Measurements from ENCODE around the gene CEP350.
"Not testable (repeated sequence)": the region's sequence is repeated elsewhere in the genome, so short reads cannot be mapped to it uniquely, and the experiment has no call there.

Gene CEP350

DNA sequence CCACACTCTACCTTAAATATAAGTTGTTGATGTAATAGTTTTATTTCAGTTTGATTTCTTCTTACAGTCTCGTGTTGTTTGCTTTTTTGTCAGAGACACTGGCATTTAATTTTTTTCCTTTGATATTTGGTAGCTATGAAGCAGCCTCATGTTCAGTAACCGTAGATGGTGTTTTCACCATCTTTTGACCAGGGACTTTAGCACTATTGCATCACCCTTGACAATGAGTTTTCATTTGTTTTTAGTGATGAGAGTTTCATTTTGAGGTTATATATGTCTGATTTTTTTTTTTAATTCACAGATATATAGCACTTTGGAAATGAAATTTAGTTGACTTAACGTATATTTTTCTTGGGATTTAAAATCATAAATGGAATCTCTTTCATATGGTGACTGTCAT lies 36.2 kb downstream of the CEP350 start:
- DNase-seq: no peak

DNA sequence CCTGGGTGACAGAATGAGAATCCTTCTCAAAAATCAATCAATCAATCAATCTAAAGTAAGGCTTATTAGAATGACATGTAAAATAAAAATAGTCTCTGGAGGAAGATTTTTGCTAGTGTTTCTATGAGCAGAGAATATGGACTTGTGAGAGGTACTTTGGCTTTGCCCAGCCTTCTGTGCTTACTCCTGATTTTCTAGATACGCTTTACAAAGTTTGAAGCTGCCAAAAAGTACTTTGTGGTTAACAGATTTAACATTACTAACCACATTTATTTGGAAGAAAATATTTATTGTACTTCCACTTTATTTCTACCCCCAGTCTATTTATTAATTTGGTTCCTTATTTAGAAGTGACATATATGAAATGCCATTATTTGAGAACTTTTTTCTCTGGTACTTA lies 41.0 kb downstream of the CEP350 start:
- DNase-seq: no peak

- DNase-seq: no peak
Measured at GRCh38 chr1:179996099-179996498, 41.5 kb downstream of the CEP350 start.

DNA sequence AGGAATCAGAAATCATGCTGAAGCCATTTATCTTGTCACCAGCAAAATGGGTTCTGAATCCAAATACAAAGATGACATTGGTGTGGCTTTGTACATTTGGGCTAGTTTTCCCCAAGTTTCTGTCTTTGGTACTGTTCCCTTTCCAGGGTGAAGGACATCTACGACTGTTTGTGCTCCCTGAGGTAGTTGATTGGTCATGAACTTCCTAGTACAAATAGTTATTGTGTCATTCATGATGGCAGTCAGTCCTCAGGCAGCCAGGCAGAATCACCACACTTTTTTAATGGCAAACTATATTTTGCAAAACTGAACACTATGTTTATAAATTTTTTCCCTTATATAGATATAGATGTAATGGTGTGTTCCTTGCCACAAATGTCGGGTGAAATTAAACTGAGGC lies 46.0 kb downstream of the CEP350 start:
- DNase-seq: no peak

GRCh38 chr1:180002437-180002836 lies 47.8 kb downstream of the CEP350 start:
- no peak for DNase-seq

DNA sequence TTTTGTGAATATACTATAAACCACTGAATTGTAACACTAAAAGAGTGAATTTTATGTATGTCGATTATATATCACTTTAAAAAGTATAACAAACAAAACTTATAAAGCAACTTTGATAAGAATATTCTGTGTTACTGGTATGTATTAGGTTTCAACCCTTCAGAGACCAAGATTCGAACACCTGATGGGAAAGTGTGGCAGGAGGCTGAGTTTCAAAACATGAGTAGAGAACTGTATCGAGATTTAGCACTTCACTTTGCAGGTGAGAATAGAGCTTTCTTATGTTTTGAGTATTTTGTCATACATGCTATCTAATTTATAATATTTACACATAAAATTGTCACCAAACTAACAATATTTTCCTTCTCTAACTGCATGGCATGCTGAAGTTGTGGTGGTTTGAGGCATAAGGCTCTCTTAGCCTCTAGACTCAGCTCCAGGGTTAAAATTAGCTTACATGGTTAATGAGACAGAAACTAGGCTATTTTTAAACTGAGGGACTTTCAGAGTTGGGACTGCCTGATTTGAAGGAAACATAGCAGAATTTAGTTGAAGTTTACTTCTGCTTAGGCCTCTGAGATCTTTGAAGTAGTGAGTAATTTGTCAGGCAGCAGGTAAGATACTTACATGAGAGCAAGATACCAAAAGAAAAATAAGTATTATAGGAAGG lies 48.6 kb downstream of the CEP350 start:
- no peak for DNase-seq

GRCh38 chr1:180006762-180007161 lies 52.2 kb downstream of the CEP350 start:
- not testable (repeated sequence) for DNase-seq

GRCh38 chr1:180020017-180020416 lies 65.4 kb downstream of the CEP350 start:
- DNase-seq: no peak

DNA sequence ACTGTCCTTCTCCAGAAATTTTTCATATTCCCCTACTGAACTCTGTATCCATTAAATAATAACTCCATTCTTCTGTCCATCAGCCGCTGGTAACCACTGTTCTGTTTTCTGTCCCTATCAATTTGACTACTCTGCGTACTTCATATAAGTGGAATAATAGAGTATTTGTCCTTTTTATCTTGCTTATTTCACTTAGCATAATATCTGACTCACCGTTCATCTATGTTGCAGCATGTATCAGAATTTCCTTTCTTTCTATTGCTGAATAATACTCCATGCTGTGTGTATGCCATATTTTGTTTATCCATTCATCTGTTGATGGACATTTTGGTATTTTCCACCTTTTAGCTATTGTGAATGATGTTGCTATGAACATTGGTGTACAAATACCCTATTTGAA lies 71.9 kb downstream of the CEP350 start:
- DNase-seq: no peak

- no peak for DNase-seq
Measured at GRCh38 chr1:180027949-180028445, 73.4 kb downstream of the CEP350 start.

DNA sequence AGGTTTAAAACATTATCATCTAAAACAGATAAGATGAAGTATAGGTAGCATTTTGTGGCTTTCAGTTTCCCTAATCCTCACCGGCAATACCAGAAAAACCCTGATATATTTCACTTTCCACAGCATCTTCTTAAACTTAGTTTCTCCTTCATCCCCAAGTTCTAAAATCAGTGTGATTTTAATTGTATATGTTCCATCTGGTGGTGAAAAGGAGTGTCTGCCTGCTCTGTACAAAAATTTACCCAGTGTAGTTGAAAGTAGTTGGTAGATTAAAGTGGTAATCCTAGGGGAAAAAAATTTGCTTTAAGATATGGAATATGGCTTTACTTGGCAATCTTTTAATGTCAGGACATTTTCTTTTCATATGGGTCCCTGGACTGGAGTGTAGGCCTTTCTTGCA lies 74.3 kb downstream of the CEP350 start:
- DNase-seq: no peak

DNA sequence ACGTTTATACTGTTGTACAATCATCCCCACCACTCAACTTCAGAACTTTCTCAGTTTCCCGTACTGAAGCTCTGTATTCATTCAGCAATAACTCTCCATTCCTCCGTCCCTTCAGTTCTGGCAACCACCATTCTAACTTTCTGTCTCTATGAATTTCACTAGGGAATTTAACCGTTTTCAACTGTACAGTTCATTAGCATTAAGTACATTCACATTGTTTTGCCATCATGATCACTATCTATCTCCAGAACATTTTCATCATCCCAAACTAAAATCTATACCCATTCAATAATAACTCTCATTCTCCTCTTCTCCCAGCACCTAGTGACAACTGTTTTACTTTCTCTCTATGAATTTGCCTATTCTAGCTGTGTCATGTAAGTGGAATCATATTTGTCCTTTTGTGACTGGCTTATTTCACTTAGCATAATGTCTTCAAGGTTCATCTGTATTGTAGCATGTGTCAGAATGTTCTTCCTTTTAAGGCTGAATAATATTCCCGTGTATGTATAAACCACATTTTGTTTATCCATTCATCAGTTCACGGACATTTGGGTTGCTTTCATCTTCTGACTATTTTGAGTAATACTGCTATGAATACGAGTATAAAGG lies 75.0 kb downstream of the CEP350 start:
- no peak for DNase-seq

- no peak for DNase-seq
Measured at GRCh38 chr1:180031664-180032063, 77.1 kb downstream of the CEP350 start.

DNA sequence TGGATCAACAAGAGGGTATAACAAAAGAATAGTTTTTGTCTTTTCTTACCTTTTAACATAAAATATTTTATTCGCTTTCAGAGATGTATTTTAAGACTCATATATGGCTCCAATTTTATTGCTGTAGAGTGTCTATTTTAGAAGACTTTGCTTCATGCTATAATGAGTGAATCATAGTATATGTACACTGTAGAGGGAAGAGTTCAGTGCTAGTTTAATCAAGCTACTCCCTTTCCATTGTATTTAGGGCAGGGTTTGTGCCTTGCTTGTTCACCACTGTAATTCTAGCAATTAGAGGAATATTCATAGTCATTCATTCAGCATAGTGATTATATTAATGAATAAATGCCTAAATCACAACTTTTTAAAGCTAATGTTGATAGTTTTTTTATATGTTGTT lies 78.8 kb downstream of the CEP350 start:
- no peak for DNase-seq

GRCh38 chr1:180040034-180040433 lies 85.4 kb downstream of the CEP350 start:
- DNase-seq: no peak

DNA sequence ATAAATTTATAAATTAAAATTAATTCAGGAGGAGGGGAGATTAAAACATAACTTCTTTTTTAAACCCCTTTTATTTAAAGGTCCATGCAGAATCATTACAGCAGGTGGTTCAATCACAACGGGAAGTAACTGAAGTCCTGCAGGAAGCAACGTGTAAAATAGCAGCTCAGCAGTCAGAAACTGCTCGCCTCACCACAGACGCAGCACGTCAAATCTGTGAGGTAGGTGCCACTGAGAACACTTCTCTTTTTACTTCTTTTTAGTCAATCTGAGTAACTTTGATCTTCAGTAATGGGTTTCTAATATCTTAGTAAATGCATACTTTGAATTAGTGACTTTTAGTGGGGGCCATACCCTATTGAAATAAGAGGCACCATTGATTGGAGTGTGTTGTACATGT lies 87.0 kb downstream of the CEP350 start:
- DNase-seq: no peak

GRCh38 chr1:180042988-180043622 lies 88.5 kb downstream of the CEP350 start:
- DNase-seq: no peak

- DNase-seq: no peak
Measured at GRCh38 chr1:180043785-180044184, 89.2 kb downstream of the CEP350 start.

GRCh38 chr1:180046674-180047073 lies 92.1 kb downstream of the CEP350 start:
- DNase-seq: no peak

DNA sequence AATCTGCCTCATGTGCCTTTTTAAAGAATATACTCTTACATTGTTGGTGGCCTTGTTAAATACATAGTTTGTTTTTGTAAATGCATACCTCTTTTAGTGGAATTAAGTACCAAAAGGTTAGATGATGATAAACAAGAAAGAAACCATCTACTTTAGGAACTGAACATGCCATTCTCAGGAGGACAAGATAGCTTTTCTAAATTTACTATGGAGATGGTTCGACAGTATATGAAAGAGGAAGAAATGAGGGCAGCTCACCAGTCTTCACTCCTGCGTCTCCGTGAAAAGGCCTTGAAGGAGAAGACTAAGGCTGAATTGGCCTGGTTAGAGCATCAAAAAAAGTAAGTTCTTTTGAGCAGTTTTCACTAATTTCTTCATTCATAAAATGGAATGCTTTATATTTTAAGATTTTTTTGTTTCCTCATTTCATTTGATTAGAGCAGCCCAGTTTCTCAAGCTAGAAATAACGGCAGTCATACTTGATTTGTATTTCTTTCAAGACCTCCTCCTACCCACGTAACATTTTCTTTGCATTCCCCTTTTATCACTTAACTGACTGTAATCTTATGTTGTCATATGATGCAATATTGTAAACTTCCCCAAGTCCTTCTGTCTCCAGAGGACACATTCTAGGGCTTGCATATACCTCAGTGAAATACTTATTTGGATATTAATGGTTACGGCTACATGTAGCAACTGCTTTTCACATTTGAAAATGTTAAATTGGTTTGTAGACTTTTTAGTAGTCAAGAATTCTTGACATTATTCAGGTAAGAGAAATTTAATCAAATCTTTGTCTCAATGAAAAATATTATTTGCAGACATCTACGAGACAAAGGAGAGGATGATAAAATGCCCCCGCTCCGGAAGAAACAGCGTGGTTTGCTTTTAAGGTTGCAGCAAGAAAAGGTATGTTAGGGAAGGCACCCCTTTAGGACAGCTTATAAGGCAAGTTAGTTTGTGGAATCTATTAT lies 99.3 kb downstream of the CEP350 start:
- DNase-seq: no peak

DNA sequence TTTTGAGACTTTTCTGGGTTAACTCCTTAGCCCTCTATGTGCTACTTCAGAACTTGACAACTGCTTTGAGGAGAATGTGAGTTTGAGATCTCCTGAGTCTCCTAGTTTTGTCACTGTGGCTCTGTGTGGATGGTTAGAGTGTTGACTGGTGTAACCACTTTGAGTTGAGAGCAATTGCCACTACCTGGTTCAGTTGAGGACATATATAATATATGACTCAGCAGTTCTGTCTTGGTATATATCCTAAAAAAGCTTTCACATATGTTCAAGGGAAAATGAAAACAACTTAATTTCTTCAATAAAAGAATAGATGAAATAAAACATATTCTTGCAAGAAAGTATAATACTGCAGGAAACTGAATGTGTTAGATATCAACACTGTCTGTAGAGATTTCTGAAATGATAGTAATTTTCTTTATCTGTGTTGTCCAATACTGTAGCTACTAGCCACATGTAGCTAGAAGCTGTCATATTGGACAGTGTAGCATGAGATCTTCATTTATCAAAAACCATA lies 103.3 kb downstream of the CEP350 start:
- DNase-seq: no peak

DNA sequence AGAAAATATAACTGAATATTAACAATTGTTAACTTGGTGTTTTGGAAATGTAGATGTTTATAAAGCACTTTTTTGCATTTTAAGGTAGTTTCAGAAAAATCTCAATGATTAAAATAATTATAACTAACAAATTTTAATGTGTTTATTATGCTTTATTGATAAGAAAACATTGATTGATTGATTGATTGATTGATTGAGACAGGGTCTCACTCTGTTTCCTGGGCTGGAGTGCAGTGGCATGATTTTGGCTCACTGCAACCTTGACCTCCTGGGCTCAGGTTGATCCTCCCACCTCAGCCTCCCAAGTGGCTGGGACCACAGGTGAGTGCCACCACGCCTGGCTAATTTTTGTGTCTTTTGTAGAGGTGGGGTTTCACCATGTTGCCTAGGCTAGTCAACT lies 106.4 kb downstream of the CEP350 start:
- no peak for DNase-seq

GRCh38 chr1:180062452-180062971 lies 107.9 kb downstream of the CEP350 start:
- DNase-seq: no peak
